H9 (cell line): ENCODE measurements around the gene SOX21. TPM values are rescaled to one million over a fixed set of nuclear protein-coding genes. Genes with fewer than 3 reads are reported as not detected.

Experiments used
- DNase-seq: peaks from one replicate; pipeline ENCODE4 v3.0.0-alpha.2; 2017
- H2AFZ ChIP-seq: one replicate; pipeline ENCODE4 v1.6.1; 2013; ENCODE audit warnings: mild to moderate bottlenecking, low read length, control low read depth, moderate library complexity
- H2AK5ac ChIP-seq: 2 replicates; pipeline ENCODE4 v1.6.1; 2013; ENCODE audit warnings: low read length, control low read depth, mixed read lengths; ENCODE audit not compliant: insufficient read length
- H2BK120ac ChIP-seq: one replicate; pipeline ENCODE4 v1.6.1; 2013; ENCODE audit warnings: low read depth, mild to moderate bottlenecking, low read length, control low read depth, inconsistent platforms; ENCODE audit not compliant: poor library complexity, severe bottlenecking
- H2BK12ac ChIP-seq: 2 replicates; pipeline ENCODE4 v1.6.1; 2013; ENCODE audit warnings: low read length, control low read depth, mixed read lengths, low read depth; ENCODE audit not compliant: insufficient read length
- H2BK15ac ChIP-seq: 2 replicates; pipeline ENCODE4 v1.6.1; 2013; ENCODE audit warnings: low read depth, low read length, control low read depth
- H2BK20ac ChIP-seq: one replicate; pipeline ENCODE4 v1.6.1; 2013; ENCODE audit warnings: low read depth, mild to moderate bottlenecking, low read length, control low read depth, inconsistent platforms; ENCODE audit not compliant: poor library complexity, severe bottlenecking
- H2BK5ac ChIP-seq: 2 replicates; pipeline ENCODE4 v1.6.1; 2013; ENCODE audit warnings: low read length, control low read depth, mixed read lengths; ENCODE audit not compliant: insufficient read length
- H3K14ac ChIP-seq: 2 replicates; pipeline ENCODE4 v1.6.1; 2013; ENCODE audit warnings: low read length, control low read depth; ENCODE audit not compliant: insufficient read depth
- H3K18ac ChIP-seq: 2 replicates; pipeline ENCODE4 v1.6.1; 2013; ENCODE audit warnings: low read depth, mild to moderate bottlenecking, mixed read lengths, low read length, control low read depth; ENCODE audit not compliant: insufficient read length
- H3K23ac ChIP-seq: 2 replicates; pipeline ENCODE4 v1.6.1; 2013; ENCODE audit warnings: low read length, control low read depth, mixed read lengths, low read depth; ENCODE audit not compliant: insufficient read length
- H3K23me2 ChIP-seq: 2 replicates; pipeline ENCODE4 v1.6.1; 2013; ENCODE audit warnings: low read depth, mild to moderate bottlenecking, mixed read lengths, low read length, control low read depth; ENCODE audit not compliant: insufficient read length, poor library complexity, severe bottlenecking
- H3K27ac ChIP-seq: 2 replicates; pipeline ENCODE4 v1.5.1; 2013; ENCODE audit warnings: low read length, control low read depth, mixed read lengths, low read depth; ENCODE audit not compliant: insufficient read length
- H3K27me3 ChIP-seq: 2 replicates; pipeline ENCODE4 v1.6.1; 2013; ENCODE audit warnings: low read length, control low read depth, inconsistent platforms; ENCODE audit not compliant: insufficient read depth
- H3K4ac ChIP-seq: 2 replicates; pipeline ENCODE4 v1.6.1; 2013; ENCODE audit warnings: low read depth, mild to moderate bottlenecking, control low read depth, inconsistent platforms, low read length, moderate library complexity
- H3K4me1 ChIP-seq: 2 replicates; pipeline ENCODE4 v1.6.1; 2013; ENCODE audit warnings: low read length, control low read depth, inconsistent platforms; ENCODE audit not compliant: insufficient read depth
- H3K4me2 ChIP-seq: 2 replicates; pipeline ENCODE4 v1.6.1; 2013; ENCODE audit warnings: low read length, control low read depth, mixed read lengths; ENCODE audit not compliant: insufficient read length, insufficient read depth
- H3K56ac ChIP-seq: 2 replicates; pipeline ENCODE4 v1.6.1; 2013; ENCODE audit warnings: low read depth, mild to moderate bottlenecking, mixed read lengths, low read length, control low read depth; ENCODE audit not compliant: insufficient read length
- H3K79me1 ChIP-seq: 2 replicates; pipeline ENCODE4 v1.6.1; 2013; ENCODE audit warnings: low read depth, mild to moderate bottlenecking, moderate library complexity, low read length, control low read depth, inconsistent platforms; ENCODE audit not compliant: insufficient read depth, poor library complexity, severe bottlenecking
- H3K79me2 ChIP-seq: 2 replicates; pipeline ENCODE4 v1.6.1; 2013; ENCODE audit warnings: low read length, control low read depth, inconsistent platforms; ENCODE audit not compliant: insufficient read depth
- H3K9ac ChIP-seq: 2 replicates; pipeline ENCODE4 v1.6.1; 2013; ENCODE audit warnings: low read length, control low read depth, mixed read lengths; ENCODE audit not compliant: insufficient read length; ENCODE audit errors: extremely low read depth
- H3K9me3 ChIP-seq: one replicate; pipeline ENCODE4 v1.6.1; 2013; ENCODE audit warnings: low read depth, low read length, inconsistent platforms; ENCODE audit not compliant: control insufficient read depth
- H3T11ph ChIP-seq: one replicate; pipeline ENCODE4 v1.6.1; 2013; ENCODE audit warnings: mild to moderate bottlenecking, low read length, control low read depth, inconsistent platforms
- H4K20me1 ChIP-seq: one replicate; pipeline ENCODE4 v1.6.1; 2013; ENCODE audit not compliant: control insufficient read depth, insufficient read length, insufficient read depth
- H4K5ac ChIP-seq: 2 replicates; pipeline ENCODE4 v1.6.1; 2013; ENCODE audit warnings: low read depth, mild to moderate bottlenecking, mixed read lengths, low read length, control low read depth; ENCODE audit not compliant: insufficient read length
- H4K8ac ChIP-seq: replicated peaks from 2 replicates; pipeline ENCODE4 v1.6.1; 2013; ENCODE audit warnings: low read length, control low read depth, mixed read lengths, low read depth; ENCODE audit not compliant: insufficient read length
- H4K91ac ChIP-seq: 2 replicates; pipeline ENCODE4 v1.6.1; 2013; ENCODE audit warnings: low read depth, mild to moderate bottlenecking, moderate library complexity, mixed read lengths, low read length, control low read depth; ENCODE audit not compliant: insufficient read length
- H3K27ac Mint-ChIP-seq, 3 experiments: 2 replicates in 2 of 3; 3 replicates in 1 of 3; pipeline ENCODE4 v1.8.0; 2020 to 2021; ENCODE audit warnings: mixed read lengths in 3 of 3, mild to moderate bottlenecking in 1 of 3, moderate library complexity in 1 of 3
- H3K27me3 Mint-ChIP-seq: 2 replicates; pipeline ENCODE4 v1.8.0; 2021; ENCODE audit warnings: low read depth, mild to moderate bottlenecking, moderate library complexity, mixed read lengths
- H3K36me3 Mint-ChIP-seq, 3 experiments: 2 replicates in 2 of 3; 3 replicates in 1 of 3; pipeline ENCODE4 v1.8.0; 2020 to 2021; ENCODE audit warnings: low read depth in 3 of 3, mixed read lengths in 3 of 3; ENCODE audit not compliant: insufficient read depth in 1 of 3
- H3K4me1 Mint-ChIP-seq, 2 experiments: 2 replicates each; pipeline ENCODE4 v1.8.0; 2020; ENCODE audit warnings: mixed read lengths in 2 of 2
- H3K4me3 Mint-ChIP-seq, 2 experiments: 2 replicates in 1 of 2; 3 replicates in 1 of 2; pipeline ENCODE4 v1.8.0; 2020 to 2021; ENCODE audit warnings: mild to moderate bottlenecking in 2 of 2, mixed read lengths in 2 of 2, moderate library complexity in 1 of 2
- H3K9me3 Mint-ChIP-seq, 2 experiments: 2 replicates in 1 of 2; 3 replicates in 1 of 2; pipeline ENCODE4 v1.8.0; 2020; ENCODE audit warnings: mild to moderate bottlenecking in 2 of 2, mixed read lengths in 2 of 2, moderate library complexity in 1 of 2
- WGBS: extraction: QIAGEN DNeasy Blood & Tissue Kit; methylation state at CpG from one replicate; pipeline ENCODE4 v1.1.7; 2013; ENCODE audit warnings: missing lambda C conversion rate, low lambda C conversion rate, mixed read lengths; ENCODE audit not compliant: insufficient read length; ENCODE audit errors: extremely low coverage; 5-methylcytosine and 5-hydroxymethylcytosine counted together
- total RNA-seq: library from RNA; stranded (reverse); gene quantifications from 2 replicates; pipeline ENCODE4 v1.2.1, GENCODE V29; 2021
- TF ChIP-seq, protein P1 (sequence below): fragments of 200-600 bp; sonication (generic); conservative IDR thresholded peaks from 3 replicates; pipeline ENCODE4 v1.8.0; 2021; ENCODE audit warnings: antibody characterized with exemption, mild to moderate bottlenecking

The SOX21 gene
- total RNA-seq, 1 experiment from 2014 or later = 38.4 TPM

DNA sequence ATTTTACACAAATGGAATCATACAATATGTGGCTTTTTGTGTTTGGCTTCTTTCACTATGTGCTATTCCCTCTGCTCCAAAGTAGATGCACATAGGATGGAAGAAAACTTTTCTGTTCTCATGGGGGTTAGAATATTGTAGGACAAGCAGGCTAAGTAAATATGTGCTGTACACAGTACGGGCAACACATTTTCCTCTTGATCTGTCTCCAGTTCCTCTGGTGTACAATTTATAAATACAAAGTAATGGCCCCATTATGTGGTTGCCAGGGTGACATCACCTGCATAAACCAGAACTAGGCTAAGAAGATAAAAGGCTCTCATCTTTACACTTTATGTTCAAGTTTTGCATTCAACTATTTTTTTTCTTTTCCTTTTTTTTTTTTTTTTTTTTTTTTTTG is 41.0 kb upstream of the SOX21 start:
- Histone ChIP-seq H4K5ac (no peak overlapping the region), H2AK5ac (no peak overlapping the region), H2BK5ac (no peak overlapping the region), H3K79me1 (no peaks in the 10 kb centered on the region), H3K4me1 (no peaks in the 10 kb centered on the region), H3K18ac (no peak overlapping the region), H2BK20ac (no peak overlapping the region), H3K79me2 (no peaks in the 10 kb centered on the region), H3K56ac (no peak overlapping the region), H3K23ac (no peak overlapping the region), H2BK120ac (no peak overlapping the region), H3K9ac (no peak overlapping the region), H3K23me2 (no peaks in the 10 kb centered on the region), H3K9me3 (no peaks in the 10 kb centered on the region), H2AFZ (no peak overlapping the region), H2BK15ac (no peak overlapping the region), H3K27me3 (no peaks in the 10 kb centered on the region), H2BK12ac (no peak overlapping the region), H4K20me1 (no peaks in the 10 kb centered on the region), H4K8ac (no peak overlapping the region), H3K4ac (no peak overlapping the region), H3K4me2 (no peak overlapping the region), H3K27ac (no peak overlapping the region), H3K14ac (no peak overlapping the region), H3T11ph (no peak overlapping the region), H4K91ac (no peak overlapping the region)
- H3K9me3 Mint-ChIP-seq = peaks cover 1 to 3% of the 10 kb centered on the region in 2 experiments; a peak in 4 of 5 replicates
- WGBS = no CpG with 5 or more reads among the region's 1 CpG
- TF ChIP-seq, protein P1, sequence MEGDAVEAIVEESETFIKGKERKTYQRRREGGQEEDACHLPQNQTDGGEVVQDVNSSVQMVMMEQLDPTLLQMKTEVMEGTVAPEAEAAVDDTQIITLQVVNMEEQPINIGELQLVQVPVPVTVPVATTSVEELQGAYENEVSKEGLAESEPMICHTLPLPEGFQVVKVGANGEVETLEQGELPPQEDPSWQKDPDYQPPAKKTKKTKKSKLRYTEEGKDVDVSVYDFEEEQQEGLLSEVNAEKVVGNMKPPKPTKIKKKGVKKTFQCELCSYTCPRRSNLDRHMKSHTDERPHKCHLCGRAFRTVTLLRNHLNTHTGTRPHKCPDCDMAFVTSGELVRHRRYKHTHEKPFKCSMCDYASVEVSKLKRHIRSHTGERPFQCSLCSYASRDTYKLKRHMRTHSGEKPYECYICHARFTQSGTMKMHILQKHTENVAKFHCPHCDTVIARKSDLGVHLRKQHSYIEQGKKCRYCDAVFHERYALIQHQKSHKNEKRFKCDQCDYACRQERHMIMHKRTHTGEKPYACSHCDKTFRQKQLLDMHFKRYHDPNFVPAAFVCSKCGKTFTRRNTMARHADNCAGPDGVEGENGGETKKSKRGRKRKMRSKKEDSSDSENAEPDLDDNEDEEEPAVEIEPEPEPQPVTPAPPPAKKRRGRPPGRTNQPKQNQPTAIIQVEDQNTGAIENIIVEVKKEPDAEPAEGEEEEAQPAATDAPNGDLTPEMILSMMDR = no peak
- H3K27me3 Mint-ChIP-seq = no peaks in the 10 kb centered on the region
- no peak overlapping the region for H3K4me3 Mint-ChIP-seq
- H3K36me3 Mint-ChIP-seq = peaks cover 0 to 6% (median 2%) of the 10 kb centered on the region in 3 experiments; a peak in 3 of 7 replicates
- H3K27ac Mint-ChIP-seq = no peak overlapping the region
- peaks cover 5% of the 10 kb centered on the region in 2 experiments for H3K4me1 Mint-ChIP-seq
- DNase-seq = no peak
